Measurements from ENCODE around the gene HCK.

GRCh38 chr20:32078791-32079190 lies 26.7 kb downstream of the HCK start:
- TF ChIP-seq CTCF (conservative IDR thresholded peaks at IDR 0.05), result no peak
- TF ChIP-seq EZH2 (IDR thresholded peaks at IDR 0.05; ENCODE audit: low read depth), result no peak
